GM19463 (cell line): Measurements from ENCODE around the gene BCAS1.

Experiments
- ATAC-seq: cut with Tn5 transposase; IDR thresholded peaks from one replicate; pipeline ENCODE4 v1.9.1; 2021; ENCODE audit warnings: mild to moderate bottlenecking, moderate library complexity; ENCODE audit not compliant: unreplicated experiment

BCAS1 gene

DNA sequence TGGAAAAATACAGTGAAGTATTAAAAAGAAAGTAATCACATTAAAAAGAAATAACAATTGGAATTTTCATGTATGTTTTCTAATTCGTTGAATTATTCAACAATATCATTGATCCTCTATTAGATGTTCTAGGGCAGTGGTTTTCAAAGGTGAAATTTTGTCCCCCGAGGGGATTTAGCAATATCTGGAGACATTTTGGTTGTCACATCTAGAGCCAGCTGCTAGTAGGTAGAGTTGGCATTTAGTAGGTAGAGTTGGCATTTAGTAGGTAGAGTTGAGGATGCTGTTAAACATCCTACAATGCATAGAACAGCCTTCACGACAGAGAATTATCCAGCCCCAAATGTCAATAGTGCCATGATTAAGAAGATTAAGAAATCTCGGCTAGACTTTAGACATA, 173.7 kb downstream of the BCAS1 start:
- no peak for ATAC-seq

DNA sequence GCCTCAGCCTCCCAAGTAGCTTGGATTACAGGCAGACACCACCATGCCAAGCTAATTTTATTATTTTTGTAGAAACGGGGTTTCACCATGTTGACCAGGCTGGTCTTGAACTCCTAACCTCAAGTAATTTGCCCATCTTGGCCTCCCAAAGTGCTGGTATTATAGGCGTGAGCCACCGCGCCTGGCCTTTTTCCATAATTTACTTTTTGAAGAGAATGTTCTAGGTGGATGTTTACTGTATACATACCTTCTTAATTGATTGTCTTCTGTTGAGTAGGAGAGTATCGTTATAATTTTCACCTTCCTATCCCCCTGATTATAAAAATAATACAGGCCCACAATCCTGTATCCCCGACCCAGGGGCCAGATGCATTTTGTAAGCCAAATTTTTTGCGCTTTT, 174.4 kb downstream of the BCAS1 start:
- no peak for ATAC-seq

DNA sequence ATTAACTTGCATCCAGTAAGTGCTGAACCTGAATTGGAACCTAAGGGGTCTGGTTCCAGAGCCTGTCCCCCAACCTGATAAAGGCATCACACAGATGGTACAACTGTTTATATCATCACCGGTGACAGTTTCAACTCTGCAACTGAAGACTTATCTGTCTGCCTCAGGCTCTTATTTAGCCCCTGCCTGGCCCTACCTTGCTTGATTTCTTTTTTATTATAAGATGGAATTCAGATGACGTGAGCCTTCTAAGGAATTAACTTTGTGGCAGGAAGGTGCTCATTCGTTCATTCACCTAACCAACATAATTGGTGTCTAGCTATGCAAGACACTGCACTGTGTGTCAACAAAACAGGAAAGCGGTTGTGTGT, 175.0 kb downstream of the BCAS1 start:
- no peak for ATAC-seq

DNA sequence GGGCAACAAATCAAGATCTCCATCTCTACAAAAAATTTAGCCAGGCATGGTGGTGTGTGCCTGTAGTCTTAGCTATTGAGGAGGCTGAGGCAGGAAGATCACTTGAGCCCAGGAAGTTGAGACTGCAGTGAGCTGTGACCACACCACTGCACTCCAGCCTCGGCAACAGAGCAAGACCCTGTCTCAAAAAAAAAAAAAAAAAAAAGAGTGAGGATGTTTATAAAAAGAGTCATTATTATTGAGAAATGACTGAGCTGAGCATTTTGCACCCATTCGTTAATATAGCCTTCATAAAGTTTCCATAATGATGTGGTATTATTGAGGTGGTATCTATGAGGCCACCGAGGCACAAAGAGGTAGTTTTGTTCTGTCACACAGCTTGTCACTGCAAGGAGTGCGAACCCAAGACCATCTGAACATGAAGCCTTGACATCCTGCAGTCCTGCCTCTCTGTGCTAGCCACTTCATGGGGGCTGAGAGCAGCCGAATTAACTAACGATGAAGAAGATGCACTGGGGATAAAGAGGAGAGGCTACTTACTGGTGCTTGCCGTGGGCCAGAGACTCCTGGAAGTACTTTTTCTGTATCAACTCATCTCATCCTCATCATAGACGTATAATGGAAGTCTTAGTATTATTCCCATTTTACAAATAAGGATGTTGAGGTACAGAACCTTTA, 175.5 kb downstream of the BCAS1 start:
- no peak for ATAC-seq
